ENCODE results near the gene CCDC87. TPM values are rescaled to one million over a fixed set of nuclear protein-coding genes. Genes with fewer than 3 reads are reported as not detected.

The CCDC87 gene
- total RNA-seq, 8 experiments from 2014 or later: 0.36 to 0.96 (median 0.67) TPM

DNA sequence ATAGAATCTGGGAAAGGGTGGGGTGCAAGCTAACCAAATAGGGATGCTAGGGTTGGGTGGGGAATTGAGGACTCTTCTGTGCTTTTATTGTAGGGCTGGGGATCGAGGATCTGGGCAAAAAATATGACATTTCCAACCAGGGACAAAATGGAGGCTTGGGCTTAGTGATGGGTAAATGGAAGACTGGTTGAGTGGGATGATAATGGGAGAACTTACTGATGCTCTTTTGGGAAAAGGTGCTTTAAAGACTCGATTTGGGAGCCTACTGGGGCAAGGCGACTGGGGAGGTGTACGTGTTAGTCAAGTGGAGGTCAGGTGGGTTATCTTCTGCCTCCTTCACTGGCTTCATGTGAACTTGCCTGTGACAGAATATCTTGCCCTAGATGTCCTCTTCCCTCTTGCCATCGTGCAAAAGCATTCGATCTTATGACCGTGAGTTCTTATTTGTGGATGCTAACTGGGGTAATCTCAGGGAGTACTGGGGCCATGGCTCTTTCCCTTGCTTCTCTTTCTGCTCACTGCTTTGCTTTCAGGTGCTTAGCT lies 35.3 kb upstream of the CCDC87 start:
- Histone ChIP-seq H3K4me3 (no peak overlapping the region), H3K27ac (no peak overlapping the region), H3K4me1 (replicated peaks in 1 of 2) (no peaks in the 10 kb centered on the region)
- no peak for ATAC-seq (replicated peaks in 6 of 8)
- 87 to 100% (median 98%) methylated on average over 1 to 7 of the region's 7 CpGs; no CpG with 5 or more reads in 2 of the 10 experiments for WGBS, 10 experiments
- in situ Hi-C loops (cut with MboI; ENCODE audit: low pct_unique_long_range_greater_than_20kb in 2 of 9, low sequenced_read_pairs in 9 of 9, unreplicated experiment in 9 of 9): no loop called here

DNA sequence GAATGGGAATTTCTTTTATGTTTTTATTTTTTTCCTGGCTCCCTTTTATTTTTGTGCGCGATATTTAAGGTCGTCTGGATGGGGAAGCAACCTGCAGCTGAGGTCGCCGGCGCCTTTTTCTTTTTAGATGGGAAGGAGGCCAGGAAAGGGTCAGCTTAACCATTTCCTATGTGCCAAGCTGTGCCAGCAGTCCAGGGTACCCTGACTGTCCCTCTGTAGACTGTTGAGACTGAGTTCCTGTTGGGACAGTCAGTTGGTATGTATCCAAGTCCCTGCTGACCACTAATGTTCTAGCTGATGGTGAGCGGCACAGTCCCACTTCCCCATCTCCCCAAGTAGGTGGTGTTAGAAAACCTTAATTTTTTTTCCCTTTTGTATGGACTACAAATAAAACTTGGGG lies 34.1 kb upstream of the CCDC87 start:
- Histone ChIP-seq H3K4me1 (replicated peaks in 1 of 2) (peaks cover 0 to 6% of the 10 kb centered on the region in 2 donors), H3K27ac (no peak overlapping the region), H3K4me3 (no peak overlapping the region)
- in situ Hi-C loops (cut with MboI; ENCODE audit: low pct_unique_long_range_greater_than_20kb in 2 of 9, low sequenced_read_pairs in 9 of 9, unreplicated experiment in 9 of 9): no loop called here
- ATAC-seq (replicated peaks in 6 of 8): no peak
- 89 to 100% (median 97%) methylated on average over 1 to 7 of the region's 7 CpGs; no CpG with 5 or more reads in 2 of the 10 experiments for WGBS, 10 experiments

DNA sequence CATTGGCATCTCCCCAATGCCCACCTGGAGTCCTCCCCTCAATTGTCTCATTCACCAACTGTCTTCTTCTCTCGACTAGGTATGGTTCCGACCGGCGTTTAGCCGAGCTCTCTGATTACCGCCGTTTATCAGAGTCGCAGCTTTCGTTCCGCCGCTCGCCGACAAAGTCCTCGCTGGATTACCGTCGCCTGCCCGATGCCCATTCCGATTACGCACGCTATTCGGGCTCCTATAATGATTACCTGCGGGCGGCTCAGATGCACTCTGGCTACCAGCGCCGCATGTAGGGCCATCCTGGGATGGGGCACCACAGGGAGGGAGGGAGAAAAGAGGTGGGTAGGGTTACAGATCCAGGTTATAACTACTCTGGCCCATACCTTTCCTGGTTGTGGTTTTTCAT lies 33.5 kb upstream of the CCDC87 start:
- ATAC-seq (replicated peaks in 6 of 8): no peak
- peaks cover 0 to 8% of the 10 kb centered on the region in 2 donors for H3K4me1 ChIP-seq (replicated peaks in 1 of 2)
- no peak overlapping the region for H3K4me3 ChIP-seq
- no peak overlapping the region for H3K27ac ChIP-seq
- in situ Hi-C loops (cut with MboI; ENCODE audit: low pct_unique_long_range_greater_than_20kb in 2 of 9, low sequenced_read_pairs in 9 of 9, unreplicated experiment in 9 of 9): no loop called here
- whole genome bisulfite sequencing, 10 experiments: 80 to 100% (median 95%) methylated on average over 1 to 9 of the region's 25 CpGs; no CpG with 5 or more reads in 3 of the 10 experiments

GRCh38 chr11:66625752-66626149 lies 32.9 kb upstream of the CCDC87 start:
- peaks cover 0 to 11% of the 10 kb centered on the region in 2 donors for H3K4me1 ChIP-seq (replicated peaks in 1 of 2)
- 72 to 100% (median 92%) methylated on average over 1 to 4 of the region's 9 CpGs; no CpG with 5 or more reads in 5 of the 10 experiments for WGBS, 10 experiments
- ATAC-seq (replicated peaks in 6 of 8): peak in 4 of 8 experiments; percentile 7 to 24 (median 12)
- H3K27ac ChIP-seq: no peak overlapping the region
- no peak overlapping the region for H3K4me3 ChIP-seq
- in situ Hi-C loops (cut with MboI; ENCODE audit: low pct_unique_long_range_greater_than_20kb in 2 of 9, low sequenced_read_pairs in 9 of 9, unreplicated experiment in 9 of 9): no loop called here

DNA sequence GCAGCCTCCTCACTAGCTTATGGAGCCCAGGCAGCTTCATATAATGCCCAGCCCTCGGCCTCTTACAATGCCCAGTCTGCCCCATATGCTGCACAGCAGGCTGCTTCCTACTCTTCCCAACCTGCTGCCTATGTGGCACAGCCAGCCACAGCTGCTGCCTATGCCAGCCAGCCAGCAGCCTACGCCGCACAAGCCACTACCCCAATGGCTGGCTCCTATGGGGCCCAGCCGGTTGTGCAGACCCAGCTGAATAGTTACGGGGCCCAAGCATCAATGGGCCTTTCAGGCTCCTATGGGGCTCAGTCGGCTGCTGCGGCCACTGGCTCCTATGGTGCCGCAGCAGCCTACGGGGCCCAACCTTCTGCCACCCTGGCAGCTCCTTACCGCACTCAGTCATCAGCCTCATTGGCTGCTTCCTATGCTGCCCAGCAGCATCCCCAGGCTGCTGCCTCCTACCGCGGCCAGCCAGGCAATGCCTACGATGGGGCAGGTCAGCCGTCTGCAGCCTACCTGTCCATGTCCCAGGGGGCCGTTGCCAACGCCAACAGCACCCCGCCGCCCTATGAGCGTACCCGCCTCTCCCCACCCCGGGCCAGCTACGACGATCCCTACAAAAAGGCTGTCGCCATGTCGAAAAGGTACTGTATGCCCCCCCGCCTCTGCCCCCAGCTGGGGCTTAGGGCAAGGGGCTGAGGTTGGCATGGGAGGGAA lies 32.3 kb upstream of the CCDC87 start:
- in situ Hi-C loops (cut with MboI; ENCODE audit: low pct_unique_long_range_greater_than_20kb in 2 of 9, low sequenced_read_pairs in 9 of 9, unreplicated experiment in 9 of 9): no loop called here
- Histone ChIP-seq H3K4me3 (no peak overlapping the region), H3K4me1 (replicated peaks in 1 of 2) (peaks cover 0 to 11% of the 10 kb centered on the region in 2 donors), H3K27ac (no peak overlapping the region)
- 50 to 100% (median 95%) methylated on average over 1 to 9 of the region's 26 CpGs; no CpG with 5 or more reads in 4 of the 10 experiments for WGBS, 10 experiments
- ATAC-seq (replicated peaks in 6 of 8): peak in 5 of 8 experiments; percentile 13 to 34 (median 16)

- 13 to 98% (median 93%) methylated on average over 2 to 8 of the region's 16 CpGs; no CpG with 5 or more reads in 6 of the 10 experiments for WGBS, 10 experiments
- ATAC-seq (replicated peaks in 6 of 8): peak in 6 of 8 experiments; percentile 14 to 51 (median 40)
- Histone ChIP-seq H3K4me3 (no peak overlapping the region), H3K4me1 (replicated peaks in 1 of 2) (peaks cover 0 to 11% of the 10 kb centered on the region in 2 donors), H3K27ac (no peak overlapping the region)
- in situ Hi-C loops (cut with MboI; ENCODE audit: low pct_unique_long_range_greater_than_20kb in 2 of 9, low sequenced_read_pairs in 9 of 9, unreplicated experiment in 9 of 9): no loop called here
These were observed 31.6 kb upstream of the CCDC87 start for GRCh38 chr11:66624450-66624849.

GRCh38 chr11:66619080-66619554 lies 26.3 kb upstream of the CCDC87 start:
- WGBS, 10 experiments: 36 to 83% (median 60%) methylated on average over 1 to 4 of the region's 4 CpGs; no CpG with 5 or more reads in 1 of the 10 experiments
- in situ Hi-C loops (cut with MboI; ENCODE audit: low pct_unique_long_range_greater_than_20kb in 2 of 9, low sequenced_read_pairs in 9 of 9, unreplicated experiment in 9 of 9): no loop called here
- Histone ChIP-seq H3K27ac (no peak overlapping the region), H3K4me1 (replicated peaks in 1 of 2) (peaks cover 15 to 24% of the 10 kb centered on the region in 2 donors), H3K4me3 (peak overlapping the region in 4 of 5 donors; percentile 85 to 99 (median 87))
- ATAC-seq (replicated peaks in 6 of 8): peak in 3 of 8 experiments; percentile 0 to 7 (median 0)

DNA sequence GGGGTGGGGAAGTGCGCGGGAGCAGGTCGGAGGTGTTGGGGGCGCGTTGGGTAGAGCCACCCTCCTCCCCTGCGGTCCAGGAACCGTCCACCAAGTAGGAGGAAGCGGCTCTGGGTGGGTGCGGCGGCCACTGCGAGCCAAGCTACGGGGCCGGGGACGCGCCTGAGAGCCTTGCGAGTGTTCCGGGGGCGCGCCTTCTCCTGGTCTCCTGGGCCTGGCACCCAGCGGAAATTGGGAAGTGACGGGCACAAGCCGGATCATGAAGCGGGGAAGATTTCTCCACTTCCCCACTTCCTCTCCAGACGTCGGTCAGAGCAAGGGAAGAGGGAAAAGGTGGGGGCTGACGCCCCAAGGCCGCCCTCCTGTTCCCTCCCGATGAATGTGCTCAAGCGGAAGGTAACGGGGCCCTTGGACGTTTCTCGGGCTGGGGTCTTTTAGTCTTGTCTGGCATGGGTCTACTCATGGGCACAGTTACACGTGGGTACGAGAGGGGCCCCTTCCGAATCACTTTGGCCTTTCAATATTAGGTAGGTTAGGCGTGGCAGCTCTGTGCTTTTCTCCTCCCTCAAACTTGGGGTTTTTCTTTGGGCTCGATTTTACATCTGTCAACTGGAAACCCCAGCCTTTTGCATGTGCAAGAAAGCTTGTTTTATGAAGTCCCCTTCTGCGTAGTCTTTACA lies 24.4 kb upstream of the CCDC87 start:
- WGBS, 10 experiments: 0 to 2% (median 0%) methylated on average over 1 to 16 of the region's 38 CpGs; no CpG with 5 or more reads in 2 of the 10 experiments
- peak in 3 of 8 experiments; percentile 9 to 10 (median 9) for ATAC-seq (replicated peaks in 6 of 8)
- in situ Hi-C loops (cut with MboI; ENCODE audit: low pct_unique_long_range_greater_than_20kb in 2 of 9, low sequenced_read_pairs in 9 of 9, unreplicated experiment in 9 of 9): no loop called here
- peaks cover 15 to 18% of the 10 kb centered on the region in 2 donors for H3K4me1 ChIP-seq (replicated peaks in 1 of 2)
- H3K4me3 ChIP-seq: peak overlapping the region; percentile 81 to 99 (median 86)
- H3K27ac ChIP-seq: peak overlapping the region; percentile 91 to 94

DNA sequence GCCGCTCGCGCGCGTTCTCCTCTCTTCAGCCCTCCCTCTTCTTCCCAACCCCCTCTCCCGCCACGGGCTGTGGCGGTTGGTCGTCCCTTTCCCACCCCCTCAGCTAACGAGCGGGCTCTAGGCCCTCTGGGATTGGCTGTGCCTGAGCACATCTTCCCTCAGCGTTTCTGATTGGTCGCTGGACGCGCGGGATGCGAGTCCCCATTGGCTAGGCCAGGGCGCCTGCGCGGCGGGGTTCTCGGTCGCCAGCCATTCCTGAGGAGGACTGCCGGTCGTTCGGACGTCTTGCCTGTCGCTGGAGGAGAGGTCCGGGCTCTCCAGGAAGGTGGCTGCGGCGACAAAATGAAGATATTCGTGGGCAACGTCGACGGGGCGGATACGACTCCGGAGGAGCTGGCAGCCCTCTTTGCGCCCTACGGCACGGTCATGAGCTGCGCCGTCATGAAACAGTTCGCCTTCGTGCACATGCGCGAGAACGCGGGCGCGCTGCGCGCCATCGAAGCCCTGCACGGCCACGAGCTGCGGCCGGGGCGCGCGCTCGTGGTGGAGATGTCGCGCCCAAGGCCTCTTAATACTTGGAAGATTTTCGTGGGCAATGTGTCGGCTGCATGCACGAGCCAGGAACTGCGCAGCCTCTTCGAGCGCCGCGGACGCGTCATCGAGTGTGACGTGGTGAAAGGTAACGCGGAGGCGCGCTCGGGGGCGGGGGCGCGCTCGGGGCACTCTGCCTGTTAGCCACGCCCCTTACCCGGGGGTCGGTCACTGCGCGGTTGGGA lies 23.7 kb upstream of the CCDC87 start, which contains the start of gene RBM14:
Gene RBM14, plus strand, starts transcription at position 252 of the 776 bp plus-strand sequence. Its CDS starts 91 bp downstream, at position 343.
- Histone ChIP-seq H3K4me3 (peak within 1 kb of the TSS; percentile 81 to 99 (median 86)), H3K27ac (peak within 1 kb of the TSS; percentile 91 to 94), H3K4me1 (replicated peaks in 1 of 2) (peaks cover 15% of the 10 kb centered on the region in 2 donors)
- WGBS, 10 experiments: 0 to 2% (median 0%) methylated on average over 2 to 9 of the region's 90 CpGs; no CpG with 5 or more reads in 7 of the 10 experiments
- peak; percentile 88 to 98 (median 95) for ATAC-seq (replicated peaks in 6 of 8)
- in situ Hi-C loops (cut with MboI; ENCODE audit: low pct_unique_long_range_greater_than_20kb in 2 of 9, low sequenced_read_pairs in 9 of 9, unreplicated experiment in 9 of 9): no loop called here

GRCh38 chr11:66614073-66614472 lies 21.2 kb upstream of the CCDC87 start:
- no peak for ATAC-seq (replicated peaks in 6 of 8)
- Histone ChIP-seq H3K27ac (no peak overlapping the region), H3K4me1 (replicated peaks in 1 of 2) (peaks cover 12 to 13% of the 10 kb centered on the region in 2 donors), H3K4me3 (no peak overlapping the region)
- WGBS, 10 experiments: 80 to 100% (median 91%) methylated on average over 2 to 7 of the region's 13 CpGs; no CpG with 5 or more reads in 5 of the 10 experiments
- in situ Hi-C loops (cut with MboI; ENCODE audit: low pct_unique_long_range_greater_than_20kb in 2 of 9, low sequenced_read_pairs in 9 of 9, unreplicated experiment in 9 of 9): no loop called here

DNA sequence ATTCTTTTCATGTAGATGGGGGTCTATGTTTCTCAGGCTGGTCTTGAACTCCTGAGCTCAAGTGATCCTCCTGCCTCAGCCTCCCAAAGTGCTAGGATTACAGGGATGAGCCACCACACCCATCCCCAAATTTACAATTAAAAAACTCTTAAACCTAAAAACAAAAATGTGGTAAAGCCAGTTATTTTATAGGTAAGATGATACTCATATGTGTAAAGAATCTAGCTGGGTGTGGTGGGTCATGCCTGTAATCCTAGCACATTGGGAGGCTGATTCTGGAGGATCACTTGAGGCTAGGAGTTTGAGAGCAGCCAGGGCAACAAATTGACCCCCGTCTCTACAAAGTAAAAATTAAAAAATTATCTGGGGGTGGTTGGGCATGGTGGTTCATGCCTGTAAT lies 19.6 kb upstream of the CCDC87 start:
- WGBS, 10 experiments: 83 to 100% methylated on average over 1 of the region's 1 CpG; no CpG with 5 or more reads in 8 of the 10 experiments
- in situ Hi-C loops (cut with MboI; ENCODE audit: low pct_unique_long_range_greater_than_20kb in 2 of 9, low sequenced_read_pairs in 9 of 9, unreplicated experiment in 9 of 9): no loop called here
- ATAC-seq (replicated peaks in 6 of 8): no peak
- H3K4me3 ChIP-seq: no peak overlapping the region
- H3K4me1 ChIP-seq (replicated peaks in 1 of 2): peaks cover 3% of the 10 kb centered on the region in 2 donors
- H3K27ac ChIP-seq: no peak overlapping the region
